NCI-H1105 treated with DMSO at 0.1 percent for 48 hours (cell line): ENCODE data around the gene MEI4.
"Not testable (repeated sequence)": the region's sequence is repeated elsewhere in the genome, so short reads cannot be mapped to it uniquely, and the experiment has no call there.

Experiments used
- DNase-seq: peaks from one replicate; lab custom pipeline; 2025; lab: John Stamatoyannopoulos, UW

Gene MEI4

GRCh38 chr6:77815531-77815930 is 162.7 kb downstream of the MEI4 start:
- DNase-seq = no peak

GRCh38 chr6:77816766-77817270 is 164.0 kb downstream of the MEI4 start:
- no peak for DNase-seq

GRCh38 chr6:77822265-77822664 is 169.4 kb downstream of the MEI4 start:
- no peak for DNase-seq

- DNase-seq = no peak
Measured at GRCh38 chr6:77825204-77825603, 172.4 kb downstream of the MEI4 start.

GRCh38 chr6:77829736-77830135 is 176.9 kb downstream of the MEI4 start:
- DNase-seq = no peak

GRCh38 chr6:77833749-77834148 is 180.9 kb downstream of the MEI4 start:
- not testable (repeated sequence) for DNase-seq

- no peak for DNase-seq
Measured at GRCh38 chr6:77834591-77834996, 181.8 kb downstream of the MEI4 start.

GRCh38 chr6:77837034-77837784 is 184.4 kb downstream of the MEI4 start:
- no peak for DNase-seq

GRCh38 chr6:77839292-77839691 is 186.5 kb downstream of the MEI4 start:
- no peak for DNase-seq

- DNase-seq = no peak
Measured at GRCh38 chr6:77844822-77845221, 192.0 kb downstream of the MEI4 start.

- no peak for DNase-seq
Measured at GRCh38 chr6:77853401-77853800, 200.6 kb downstream of the MEI4 start.

GRCh38 chr6:77856391-77856790 is 203.6 kb downstream of the MEI4 start:
- no peak for DNase-seq

GRCh38 chr6:77857421-77857820 is 204.6 kb downstream of the MEI4 start:
- no peak for DNase-seq

- no peak for DNase-seq
Measured at GRCh38 chr6:77876300-77876699, 223.5 kb downstream of the MEI4 start.

GRCh38 chr6:77879527-77879926 is 226.7 kb downstream of the MEI4 start:
- no peak for DNase-seq

GRCh38 chr6:77880501-77880900 is 227.7 kb downstream of the MEI4 start:
- DNase-seq = no peak

- no peak for DNase-seq
Measured at GRCh38 chr6:77883851-77884250, 231.0 kb downstream of the MEI4 start.

- no peak for DNase-seq
Measured at GRCh38 chr6:77893391-77893790, 240.6 kb downstream of the MEI4 start.

- no peak for DNase-seq
Measured at GRCh38 chr6:77906070-77906469, 253.2 kb downstream of the MEI4 start.

GRCh38 chr6:77910826-77911225 is 258.0 kb downstream of the MEI4 start:
- DNase-seq = no peak

GRCh38 chr6:77926198-77926751 is 273.4 kb downstream of the MEI4 start:
- no peak for DNase-seq

- DNase-seq = no peak
Measured at GRCh38 chr6:77930382-77930781, 277.5 kb downstream of the MEI4 start.

- DNase-seq = no peak
Measured at GRCh38 chr6:77930952-77931351, 278.1 kb downstream of the MEI4 start.

- no peak for DNase-seq
Measured at GRCh38 chr6:77962070-77962469, 309.2 kb downstream of the MEI4 start.
